GM23248 (cell line): ENCODE measurements around the gene CLSTN2.

Experiments used
- EZH2 ChIP-seq: fragments of 200-600 bp; sonication (generic); IDR thresholded peaks from 2 replicates; pipeline ENCODE4 v1.6.1; 2018; ENCODE audit warnings: antibody characterized with exemption, mild to moderate bottlenecking; ENCODE audit not compliant: insufficient read depth, poor library complexity, severe bottlenecking
- EZH2phosphoT487 ChIP-seq: fragments of 200-600 bp; sonication (generic); IDR thresholded peaks from 2 replicates; pipeline ENCODE4 v1.6.1; 2018; ENCODE audit warnings: antibody characterized with exemption, moderate library complexity, mild to moderate bottlenecking, low read depth; ENCODE audit not compliant: insufficient read depth

- TF ChIP-seq EZH2, result no peak
- no peak for TF ChIP-seq EZH2phosphoT487
Observed at GRCh38 chr3:140545756-140546155, 610.8 kb downstream of the CLSTN2 start.
